ENCODE data around the gene PHF2.

The PHF2 gene

DNA sequence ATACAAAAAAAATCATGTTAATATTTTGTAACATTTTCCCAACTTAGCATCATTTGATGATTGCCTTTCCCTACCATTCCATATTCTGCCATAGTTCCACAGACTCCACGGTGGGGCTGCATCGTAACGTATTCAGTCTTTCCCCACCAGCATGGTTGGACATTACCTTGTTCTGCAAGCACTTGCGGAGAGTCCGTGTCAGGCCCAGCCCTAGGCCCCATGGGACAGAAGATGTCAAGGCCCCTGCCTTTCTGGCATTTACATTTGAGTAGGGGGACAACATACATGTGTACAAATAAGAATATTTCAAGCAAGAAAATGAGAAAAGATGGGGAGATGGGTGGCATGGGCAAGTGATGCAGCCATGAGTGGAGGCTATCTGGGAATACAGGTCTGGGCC is 8.2 kb upstream of the PHF2 start:
- DNase-seq (ENCODE audit: low spot score): no peak

DNA sequence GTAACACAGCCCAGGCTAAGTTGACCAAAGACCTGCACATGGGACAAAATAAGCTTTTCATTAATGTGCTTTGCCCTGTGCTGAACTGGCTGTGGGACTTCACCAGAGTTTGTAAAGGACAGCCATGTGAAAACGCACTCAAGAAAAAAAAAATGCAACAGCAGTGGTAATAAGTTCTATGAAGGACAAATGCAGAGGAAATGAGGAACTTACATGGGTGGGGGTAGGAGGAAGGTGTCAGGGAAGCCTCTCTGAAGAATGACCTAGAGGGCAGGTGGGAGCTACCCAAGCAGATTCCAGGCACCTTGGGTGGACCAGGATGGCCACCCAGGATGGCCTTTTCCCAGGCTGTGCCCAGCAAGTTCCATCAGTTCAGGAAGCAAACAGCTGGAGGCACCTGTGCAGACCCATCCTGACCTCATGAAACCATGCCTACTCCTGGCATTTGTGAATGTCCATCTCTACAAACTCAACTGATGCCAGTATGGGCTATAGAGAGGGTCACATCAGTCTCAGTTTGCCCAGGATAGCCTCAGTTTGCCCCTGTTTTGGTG is 6.7 kb upstream of the PHF2 start:
- no peak for DNase-seq (ENCODE audit: low spot score)

- DNase-seq (ENCODE audit: low spot score): no peak
Measured at GRCh38 chr9:93572221-93572620, 4.2 kb upstream of the PHF2 start.

- DNase-seq (ENCODE audit: low spot score): no peak
Measured at GRCh38 chr9:93572636-93573515, 3.5 kb upstream of the PHF2 start.

- no peak for DNase-seq (ENCODE audit: low spot score)
Measured at GRCh38 chr9:93573516-93573828, 2.9 kb upstream of the PHF2 start.

DNA sequence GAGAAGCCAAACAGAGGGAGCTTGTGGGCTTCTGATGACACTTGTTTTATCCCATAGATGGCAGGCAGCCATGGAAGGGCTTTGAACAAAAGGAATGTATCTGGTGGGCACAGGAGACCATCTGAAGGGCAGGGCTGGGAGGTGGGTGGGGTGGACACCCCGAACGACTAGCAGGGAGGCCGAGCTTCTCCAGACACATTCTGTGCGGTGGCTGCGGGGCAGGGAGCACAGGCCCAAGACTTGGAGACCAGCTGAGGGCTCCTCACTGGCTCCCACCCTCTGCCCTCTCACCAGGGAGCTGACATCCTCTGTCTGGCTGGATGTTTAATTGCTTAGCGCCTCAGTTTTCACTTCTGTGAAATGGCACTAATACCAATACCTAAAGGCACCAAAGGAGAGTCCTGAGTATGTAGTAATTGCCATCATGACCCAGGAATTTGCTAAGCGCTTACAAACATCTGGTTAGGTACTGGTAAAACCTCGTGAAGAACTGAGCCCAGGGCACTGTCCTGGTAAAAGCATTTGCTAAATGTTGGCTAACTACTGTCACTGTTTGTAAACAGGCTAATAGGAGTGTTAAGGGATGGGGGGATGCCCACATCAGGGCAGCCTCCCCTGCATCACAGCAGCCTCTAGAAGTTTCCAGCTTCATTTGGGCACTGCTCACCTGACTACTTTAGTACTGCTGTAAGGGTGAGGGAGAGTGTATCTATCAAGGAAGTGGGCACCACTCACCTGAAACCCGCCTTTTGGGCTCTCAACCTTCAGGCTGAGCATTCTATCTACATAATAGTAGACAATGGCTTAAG is 2.1 kb upstream of the PHF2 start:
- no peak for DNase-seq (ENCODE audit: low spot score)

DNA sequence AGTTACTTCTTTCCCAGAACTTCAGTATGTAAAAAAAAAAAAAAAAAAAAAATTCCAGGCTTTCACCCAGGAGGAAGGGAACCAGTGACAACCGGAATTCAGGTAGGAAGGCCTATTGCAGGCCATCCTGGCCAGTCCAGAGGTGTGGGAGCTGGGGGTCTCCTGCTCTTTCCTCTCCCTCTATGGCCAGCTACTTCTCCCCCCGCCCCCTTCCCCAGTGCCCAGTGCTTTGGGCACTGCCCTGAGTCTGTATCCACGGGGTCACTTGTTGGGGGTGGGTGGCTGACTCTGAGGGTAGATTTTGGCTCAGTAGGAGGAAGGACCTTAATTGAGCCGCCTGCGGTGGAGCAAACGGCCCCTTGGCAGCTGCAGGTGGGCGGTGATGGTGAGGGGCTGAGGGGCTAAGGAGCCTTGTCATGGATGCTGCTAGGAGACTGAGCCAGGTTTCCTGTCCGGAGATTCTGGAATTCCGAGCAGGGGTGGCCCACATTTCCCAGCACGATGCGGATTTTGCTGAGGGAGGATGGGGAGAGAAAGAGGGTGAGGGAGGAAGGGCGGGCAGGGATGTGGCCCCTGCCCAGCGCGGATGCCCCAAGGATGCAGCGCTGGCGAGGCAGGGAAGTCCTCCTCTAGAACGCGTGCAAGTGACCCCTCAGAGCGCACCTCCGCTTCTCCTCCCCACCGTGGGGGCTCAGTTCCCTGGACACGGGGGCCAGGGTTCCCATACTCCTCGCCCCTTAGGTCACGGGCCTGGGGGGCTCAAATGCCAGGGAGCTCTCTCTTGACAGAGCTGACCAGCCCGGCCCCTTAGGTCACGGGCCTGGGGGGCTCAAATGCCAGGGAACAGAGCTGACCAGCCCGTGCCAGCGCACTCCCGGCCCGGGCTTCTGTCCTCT is 1.2 kb upstream of the PHF2 start:
- DNase-seq (ENCODE audit: low spot score): no peak

DNA sequence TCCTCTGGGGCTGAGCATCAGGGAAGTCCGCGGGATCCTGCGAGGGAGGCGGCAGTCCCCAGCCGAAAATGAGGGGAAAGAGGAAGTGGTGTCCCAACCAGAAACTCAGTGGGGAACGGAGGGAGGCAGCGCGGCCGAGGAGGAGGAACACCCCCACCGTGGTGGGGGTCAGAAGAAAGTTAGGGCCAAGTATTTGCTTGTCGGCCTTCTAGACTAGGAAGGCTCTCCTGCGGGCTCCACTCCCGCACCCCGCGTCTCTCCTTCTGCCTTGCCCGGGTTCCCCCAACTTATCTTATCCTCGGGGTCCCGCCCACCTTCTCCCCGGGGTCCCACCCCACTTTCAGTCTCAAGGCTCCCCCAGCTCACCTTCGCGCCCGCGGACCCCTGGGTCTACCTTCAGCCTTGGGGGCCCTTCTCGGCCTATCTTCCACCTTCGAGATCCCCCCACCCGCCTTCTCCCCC is 557 bp upstream of the PHF2 start:
- DNase-seq (ENCODE audit: low spot score): peak; percentile 51

- DNase-seq (ENCODE audit: low spot score): no peak
Measured at GRCh38 chr9:93577078-93577974, 942 bp downstream of the PHF2 start.

DNA sequence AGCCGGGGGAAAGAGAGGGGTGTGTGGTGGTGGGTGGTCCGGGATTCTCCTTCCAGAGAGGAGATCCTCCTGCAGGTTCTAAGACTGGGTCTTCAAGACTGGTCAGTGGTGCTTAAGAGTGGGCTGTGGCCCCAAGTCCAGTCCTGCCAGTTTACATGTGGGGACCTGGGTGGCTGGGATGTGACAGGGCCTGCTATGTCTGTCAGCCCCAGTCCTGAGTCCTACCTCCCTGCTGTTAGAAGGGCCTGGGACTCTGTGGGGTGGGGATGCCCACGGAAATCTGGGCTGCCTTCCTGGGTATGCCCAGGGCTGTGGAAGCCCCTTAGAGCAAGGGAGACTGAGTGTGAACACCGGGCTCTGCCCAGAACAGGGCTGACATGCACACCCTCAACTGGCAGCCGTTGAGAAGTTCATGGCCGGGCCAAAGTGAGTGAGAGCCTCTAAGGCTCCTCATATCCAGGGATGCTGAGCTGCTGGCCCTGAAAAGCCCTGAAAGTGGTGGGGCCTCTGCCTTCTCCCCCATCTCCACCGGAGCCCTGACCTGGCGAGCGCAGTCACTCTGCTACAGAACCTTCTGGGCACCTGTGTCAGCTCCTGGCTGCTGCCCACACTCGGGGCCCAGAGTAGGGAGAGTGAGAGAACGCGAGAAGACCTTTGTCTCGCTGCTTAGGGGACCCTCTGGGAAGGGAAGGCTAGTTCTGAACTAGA is 1.7 kb downstream of the PHF2 start:
- DNase-seq (ENCODE audit: low spot score): no peak

DNA sequence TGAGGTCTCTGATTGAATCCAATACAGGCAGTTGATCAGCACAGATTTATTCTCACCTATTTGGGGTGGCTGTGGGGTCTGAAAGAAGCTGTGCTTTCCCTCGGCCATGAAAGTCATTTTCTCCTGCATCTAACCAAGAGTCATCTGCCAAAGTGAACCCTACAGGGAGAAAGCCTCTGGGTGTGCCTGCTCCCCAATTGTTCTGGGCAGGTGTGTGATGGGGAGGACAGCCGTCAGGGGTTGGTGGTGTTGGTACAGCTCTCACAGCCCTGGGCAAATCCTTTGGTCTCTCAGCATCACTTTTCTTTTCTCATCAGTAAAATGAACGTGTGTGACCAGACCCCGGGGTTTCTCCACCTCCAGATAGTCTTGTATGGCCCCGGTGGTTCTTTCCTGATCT is 2.5 kb downstream of the PHF2 start:
- no peak for DNase-seq (ENCODE audit: low spot score)

DNA sequence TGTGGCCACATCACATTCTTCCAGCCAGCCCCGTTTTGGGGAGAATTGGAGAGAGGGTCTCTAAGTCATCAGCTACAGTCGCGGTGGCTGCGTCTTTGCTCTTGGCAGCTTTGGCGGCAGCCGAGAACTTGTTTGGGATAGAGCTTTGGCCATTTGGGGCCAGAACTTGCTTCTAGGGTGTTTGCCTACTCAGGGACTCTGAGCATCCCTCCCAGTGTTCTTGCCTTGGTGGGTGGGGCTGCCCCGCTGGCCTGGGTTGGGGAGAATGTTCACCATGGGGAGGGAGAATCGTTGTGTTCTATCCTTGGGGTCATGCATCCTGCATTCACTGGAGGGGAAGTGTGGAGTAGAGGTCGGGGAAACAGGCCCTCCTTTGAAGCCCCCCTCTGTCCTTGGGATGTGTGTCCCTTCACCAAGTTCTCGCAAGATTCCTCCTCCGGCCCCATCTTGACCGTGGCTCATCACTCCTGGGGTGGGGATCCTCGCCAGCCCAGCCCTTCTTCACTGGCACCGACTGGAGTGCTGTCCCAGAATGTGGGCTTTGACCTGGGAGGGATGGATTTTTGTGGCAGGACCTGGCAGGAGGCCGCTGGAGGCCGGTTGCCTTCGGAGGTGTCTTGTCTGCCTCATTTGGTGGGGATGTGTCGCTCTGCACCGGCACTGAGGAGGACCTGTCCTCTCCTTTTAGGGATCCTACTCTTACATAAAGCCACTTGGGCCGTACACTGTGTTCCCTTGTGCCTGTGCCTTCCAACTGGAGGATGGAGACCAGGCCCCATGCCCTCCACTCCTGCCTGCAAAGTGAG is 3.5 kb downstream of the PHF2 start:
- no peak for DNase-seq (ENCODE audit: low spot score)

DNA sequence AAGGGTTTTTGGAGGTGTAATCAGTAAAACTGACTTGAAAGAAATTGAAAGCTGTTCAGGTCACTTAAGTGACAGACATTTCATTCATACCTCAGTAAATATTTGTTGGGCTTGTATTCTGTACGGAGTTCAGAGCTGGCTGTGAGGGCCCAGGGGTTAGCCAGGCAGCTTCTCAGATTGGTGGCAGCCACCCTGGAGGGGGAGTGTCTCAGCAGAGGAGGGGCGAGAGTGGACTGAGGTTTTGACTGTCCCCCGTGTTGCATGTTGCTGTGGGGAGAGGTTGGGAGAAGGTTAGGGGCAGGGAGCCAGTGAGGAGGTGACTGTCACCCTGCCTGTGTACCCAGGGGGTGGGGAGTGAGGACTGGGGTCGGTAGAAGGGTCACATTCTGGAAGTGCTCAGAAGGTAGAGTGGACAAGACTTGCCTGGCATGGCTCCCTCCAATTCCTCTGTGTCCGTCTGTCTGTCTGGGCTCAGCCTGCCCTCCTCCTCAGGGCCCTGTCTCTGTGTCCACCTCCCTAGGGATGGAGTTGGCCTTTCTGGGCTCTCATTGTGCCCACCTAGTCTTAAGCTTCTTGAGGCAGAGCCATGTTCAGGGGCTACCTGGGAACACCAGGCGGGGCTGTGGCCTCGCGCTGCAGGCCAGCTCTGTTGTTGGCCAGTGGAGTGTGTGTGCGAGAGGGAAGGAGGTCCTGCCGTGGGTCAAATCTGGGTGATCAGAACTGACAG is 4.4 kb downstream of the PHF2 start:
- no peak for DNase-seq (ENCODE audit: low spot score)

DNA sequence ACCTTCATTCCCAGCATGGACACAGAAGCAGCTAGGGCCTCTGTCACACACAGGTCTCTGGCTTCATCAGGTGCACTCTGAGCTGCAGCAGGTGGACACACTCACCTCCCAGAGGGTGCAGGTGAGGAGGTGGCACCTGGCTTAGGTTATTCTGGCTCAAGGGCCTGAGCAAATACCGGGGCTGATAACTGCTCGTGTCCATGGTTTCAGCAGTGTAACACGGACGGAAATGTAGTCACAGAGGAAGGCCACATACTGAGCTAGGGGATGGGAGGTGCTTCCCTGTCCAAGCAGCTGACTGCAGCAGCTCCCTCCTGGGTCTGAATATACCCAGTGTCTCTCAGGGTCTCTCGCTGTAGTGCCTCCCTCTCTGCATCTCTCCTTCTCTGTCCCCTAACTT is 5.7 kb downstream of the PHF2 start:
- no peak for DNase-seq (ENCODE audit: low spot score)

DNA sequence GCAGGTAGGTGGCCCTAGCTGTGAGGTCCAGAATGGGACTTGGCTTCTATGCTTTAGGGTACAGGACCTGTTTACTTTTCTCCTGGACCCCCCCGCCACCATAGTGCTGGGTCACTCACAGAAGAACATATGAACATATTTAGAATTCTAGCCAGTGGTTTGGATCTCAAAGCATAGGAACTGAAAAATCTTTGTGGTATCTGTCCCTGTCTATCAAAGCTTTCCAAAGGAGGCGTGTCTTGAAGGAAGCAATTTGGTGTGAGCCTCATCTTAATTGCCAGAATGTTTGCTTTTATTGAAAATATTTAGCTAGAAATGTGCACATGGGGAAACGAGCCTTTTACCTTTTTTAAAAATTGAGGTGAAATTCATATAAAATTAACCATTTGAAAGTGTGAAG is 6.2 kb downstream of the PHF2 start:
- no peak for DNase-seq (ENCODE audit: low spot score)

DNA sequence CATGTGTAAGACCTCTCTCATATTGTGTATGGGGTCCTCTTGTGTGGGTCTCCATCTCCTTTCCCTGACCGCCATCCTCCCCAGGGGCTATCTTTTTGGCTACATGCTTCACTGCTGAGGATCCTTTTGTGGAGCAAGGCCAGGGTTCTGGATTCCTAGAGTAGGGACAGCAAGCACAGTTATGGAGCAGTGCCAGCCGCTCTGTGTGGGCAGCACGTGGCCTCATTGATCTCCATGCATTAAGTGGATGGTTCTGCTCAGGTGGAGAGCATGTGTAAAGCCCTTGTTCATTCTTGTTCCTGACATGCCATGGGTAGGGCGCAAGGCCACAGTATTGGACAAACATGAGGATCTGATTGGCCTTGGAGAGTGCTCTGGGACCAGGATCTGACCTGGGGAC is 8.9 kb downstream of the PHF2 start:
- no peak for DNase-seq (ENCODE audit: low spot score)

DNA sequence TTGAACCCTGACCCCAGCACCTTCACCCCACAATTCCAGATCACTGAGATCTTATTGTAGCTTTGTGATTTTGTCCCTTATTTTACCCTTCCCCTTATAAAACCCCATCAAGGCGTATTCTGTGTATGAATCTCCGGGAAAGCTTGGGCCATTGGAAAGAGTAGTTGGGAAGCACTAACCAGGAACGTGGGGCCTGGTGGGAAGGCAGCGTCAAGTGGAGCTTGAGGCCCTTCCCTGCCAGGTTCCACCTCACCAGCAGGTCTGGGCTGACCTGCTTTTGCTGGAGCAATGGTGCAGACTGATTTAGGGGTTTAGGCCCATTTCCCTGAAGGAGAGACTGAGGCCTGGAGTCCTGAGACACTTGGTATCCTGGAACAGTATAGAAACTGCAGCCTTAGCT is 9.3 kb downstream of the PHF2 start:
- DNase-seq (ENCODE audit: low spot score): no peak

DNA sequence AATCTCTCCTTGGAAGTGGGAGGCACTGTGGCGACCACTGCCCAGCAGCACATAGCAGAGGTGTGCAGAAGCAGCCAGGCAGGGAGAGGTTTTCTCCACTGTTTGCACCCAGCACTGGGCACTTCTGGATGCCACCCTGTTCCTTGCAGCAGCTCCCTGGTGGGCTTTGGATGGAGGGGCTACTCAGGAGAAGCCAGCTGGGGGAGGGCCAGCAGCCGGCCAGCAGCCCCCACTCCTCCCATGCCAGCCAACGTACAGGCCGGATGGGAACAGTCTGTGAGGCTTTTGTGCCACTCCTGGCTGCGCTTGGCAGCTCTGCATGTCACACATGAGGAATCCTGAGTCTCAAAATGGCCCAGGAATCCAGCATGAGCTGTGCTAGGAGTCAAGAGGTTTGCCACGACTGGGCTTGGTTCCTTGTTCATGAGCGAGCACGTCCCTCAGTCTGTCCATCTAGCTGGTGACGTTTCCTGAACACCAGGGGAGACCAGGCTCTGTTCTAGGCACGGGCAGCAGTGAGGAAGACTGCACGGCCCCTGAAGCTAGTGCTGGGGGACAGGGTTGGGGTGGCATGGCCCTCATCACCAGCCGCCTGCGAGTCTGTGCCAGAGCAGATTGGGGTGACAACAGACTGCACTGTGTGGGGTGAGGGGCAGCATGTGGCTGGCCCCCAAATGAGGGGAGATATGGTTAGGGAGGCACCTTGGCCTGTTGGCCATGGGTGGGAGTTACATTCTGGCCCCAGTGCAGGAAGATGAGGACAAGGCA is 10.1 kb downstream of the PHF2 start:
- peak; percentile 1 for DNase-seq (ENCODE audit: low spot score)
